ENCODE results near the gene SCN1A.

- TF ChIP-seq POLR2A (IDR thresholded peaks at IDR 0.05; ENCODE audit: low read depth, low read length) (no peak), POLR2AphosphoS5 (IDR thresholded peaks at IDR 0.05; ENCODE audit: low read depth, low read length) (no peak), TAF1 (IDR thresholded peaks at IDR 0.05; ENCODE audit: low read depth, low read length) (no peak)
Measured at GRCh38 chr2:166074011-166074410, 53.8 kb downstream of the SCN1A start.
